GM18870 (cell line): ENCODE measurements around the gene TMEM170B.

Experiments
- ATAC-seq: cut with Tn5 transposase; IDR thresholded peaks from one replicate; pipeline ENCODE4 v1.9.1; 2021; ENCODE audit warnings: moderate library complexity; ENCODE audit not compliant: unreplicated experiment

TMEM170B gene

GRCh38 chr6:11584244-11584643 is 46.7 kb downstream of the TMEM170B start:
- ATAC-seq = no peak

- no peak for ATAC-seq
Observed at GRCh38 chr6:11585426-11586016, 48.0 kb downstream of the TMEM170B start.

- ATAC-seq = no peak
Observed at GRCh38 chr6:11586117-11586516, 48.6 kb downstream of the TMEM170B start.

- ATAC-seq = no peak
Observed at GRCh38 chr6:11586536-11586935, 49.0 kb downstream of the TMEM170B start.

- no peak for ATAC-seq
Observed at GRCh38 chr6:11589261-11589660, 51.7 kb downstream of the TMEM170B start.

- no peak for ATAC-seq
Observed at GRCh38 chr6:11592294-11592906, 54.9 kb downstream of the TMEM170B start.

GRCh38 chr6:11593096-11593495 is 55.5 kb downstream of the TMEM170B start:
- ATAC-seq = no peak

GRCh38 chr6:11595903-11596302 is 58.4 kb downstream of the TMEM170B start:
- ATAC-seq = no peak

GRCh38 chr6:11596640-11597237 is 59.2 kb downstream of the TMEM170B start:
- ATAC-seq = no peak

- ATAC-seq = no peak
Observed at GRCh38 chr6:11598687-11599086, 61.1 kb downstream of the TMEM170B start.

- ATAC-seq = no peak
Observed at GRCh38 chr6:11600251-11600650, 62.7 kb downstream of the TMEM170B start.

GRCh38 chr6:11601776-11602605 is 64.4 kb downstream of the TMEM170B start:
- no peak for ATAC-seq

GRCh38 chr6:11604215-11604614 is 66.7 kb downstream of the TMEM170B start:
- ATAC-seq = no peak

- no peak for ATAC-seq
Observed at GRCh38 chr6:11604836-11605506, 67.4 kb downstream of the TMEM170B start.

GRCh38 chr6:11605507-11605905 is 68.0 kb downstream of the TMEM170B start:
- ATAC-seq = no peak

- ATAC-seq = no peak
Observed at GRCh38 chr6:11606332-11606731, 68.8 kb downstream of the TMEM170B start.

- ATAC-seq = no peak
Observed at GRCh38 chr6:11607383-11607782, 69.8 kb downstream of the TMEM170B start.

- ATAC-seq = no peak
Observed at GRCh38 chr6:11608600-11609323, 71.2 kb downstream of the TMEM170B start.

- no peak for ATAC-seq
Observed at GRCh38 chr6:11609324-11610071, 71.9 kb downstream of the TMEM170B start.

GRCh38 chr6:11613336-11613735 is 75.8 kb downstream of the TMEM170B start:
- no peak for ATAC-seq
